ENCODE measurements around the gene RPUSD3.

DNA sequence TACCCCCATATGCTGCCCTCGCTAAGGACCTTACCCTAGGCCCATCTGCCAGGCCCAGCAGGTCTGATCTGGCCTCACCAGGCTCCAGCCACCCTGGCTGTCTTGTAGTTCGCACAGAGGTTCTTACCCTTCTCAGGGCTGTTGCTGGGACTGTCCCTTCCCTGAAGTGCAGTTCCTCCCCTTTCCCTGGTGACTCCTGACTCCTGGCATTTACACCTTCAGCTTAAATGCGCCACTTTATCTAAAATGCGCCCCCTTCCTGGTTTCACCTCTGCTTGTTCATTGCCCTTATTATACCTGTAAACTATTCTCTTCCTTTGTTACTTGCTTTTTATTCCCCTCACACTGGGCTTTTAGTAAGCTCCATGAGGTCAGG, 34.6 kb downstream of the RPUSD3 start:
- TF ChIP-seq MAX (IDR thresholded peaks at IDR 0.05) (no peak), CREB1 (IDR thresholded peaks at IDR 0.05; ENCODE audit: low read depth) (no peak), NFIC (IDR thresholded peaks at IDR 0.05) (no peak), YY1 (IDR thresholded peaks at IDR 0.05; ENCODE audit: low read depth) (no peak), USF1 (IDR thresholded peaks at IDR 0.05) (no peak), REST (IDR thresholded peaks at IDR 0.05; ENCODE audit: low read depth) (no peak)
